GM12878 (cell line): ENCODE results near the gene HMGN1.

ENCODE experiments used
- CTCF ChIP-seq, 3 experiments: IDR thresholded peaks in 2 of 3; conservative IDR thresholded peaks in 1 of 3; 2 replicates each; pipeline ENCODE4 v1.5.1; 2011; ENCODE audit warnings: low read depth in 3 of 3, low read length in 3 of 3, mild to moderate bottlenecking in 3 of 3, control low read depth in 2 of 3, moderate library complexity in 2 of 3, inconsistent platforms in 1 of 3, mixed read lengths in 1 of 3; ENCODE audit not compliant: control insufficient read depth in 2 of 3, insufficient read depth in 1 of 3; ENCODE audit errors: extremely low read depth in 1 of 3
- E2F4 ChIP-seq: IDR thresholded peaks from 2 replicates; pipeline ENCODE4 v1.6.1; 2012; ENCODE audit warnings: low read depth, low read length, improper control_type of control experiment
- HDAC2 ChIP-seq: fragments of 200-600 bp; sonication (generic); IDR thresholded peaks from 2 replicates; pipeline ENCODE4 v1.6.1; 2017
- MTA2 ChIP-seq: fragments of 450-650 bp; IDR thresholded peaks from 2 replicates; pipeline ENCODE4 v1.6.1; 2016; ENCODE audit warnings: low read depth, mild to moderate bottlenecking, moderate library complexity
- NFIC ChIP-seq: IDR thresholded peaks from 2 replicates; pipeline ENCODE4 v1.6.1; 2012; ENCODE audit warnings: low read depth, mild to moderate bottlenecking, inconsistent platforms, low read length, moderate library complexity
- POLR2AphosphoS2 ChIP-seq: IDR thresholded peaks from 2 replicates; pipeline ENCODE4 v1.6.1; 2011; ENCODE audit warnings: low read depth, mild to moderate bottlenecking, low read length, improper control_type of control experiment, moderate library complexity
- SMC3 ChIP-seq: IDR thresholded peaks from 2 replicates; pipeline ENCODE4 v1.6.1; 2011; ENCODE audit warnings: low read length, improper control_type of control experiment, borderline replicate concordance
- SP1 ChIP-seq: IDR thresholded peaks from one replicate; pipeline ENCODE4 v1.6.1; 2011; ENCODE audit warnings: low read depth, low read length

DNA sequence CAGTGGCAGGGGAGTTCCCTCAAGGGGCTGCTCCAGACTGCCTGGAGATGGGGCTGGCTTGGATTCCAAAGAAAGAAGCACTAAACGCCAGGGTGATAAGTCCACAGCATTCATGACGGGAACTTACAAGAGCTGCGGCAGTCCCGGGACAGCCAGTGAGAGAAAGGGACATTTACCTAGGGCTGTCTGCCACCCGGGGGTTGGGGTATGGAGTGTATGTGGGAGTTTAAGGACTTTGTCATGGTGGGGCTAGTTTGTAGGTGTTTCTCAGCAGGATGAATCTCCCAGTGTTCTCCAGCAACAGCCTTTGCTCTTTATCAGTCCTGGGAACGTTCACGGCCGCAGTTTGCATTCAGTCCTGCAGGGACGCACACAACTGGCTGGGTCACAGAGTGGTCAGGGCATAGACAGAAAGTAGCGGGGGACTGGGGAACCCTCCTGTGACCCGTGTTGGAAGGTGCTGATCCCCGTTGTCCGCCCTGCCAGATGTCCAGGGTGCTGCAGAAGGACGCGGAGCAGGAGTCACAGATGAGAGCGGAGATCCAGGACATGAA is 41.4 kb upstream of the HMGN1 start:
- TF ChIP-seq CTCF (IDR thresholded peaks at IDR 0.05 in 2 of 3, conservative IDR thresholded peaks at IDR 0.05 in 1 of 3; ENCODE audit: control insufficient read depth in 2 of 3, extremely low read depth in 1 of 3, insufficient read depth in 1 of 3, low read depth in 3 of 3, low read length in 3 of 3) (no peak), SMC3 (no peak), HDAC2 (no peak), SP1 (no peak), NFIC (no peak), POLR2AphosphoS2 (no peak), E2F4 (no peak), MTA2 (no peak)
